Lung (tissue), 12 donors: Measurements from ENCODE around the gene ZNF197. TPM values are rescaled to one million over a fixed set of nuclear protein-coding genes. Genes with fewer than 3 reads are reported as not detected.

Experiments
- ATAC-seq: fragments of 200-7000 bp; cut with Tn5 transposase; one replicate; pipeline ENCODE4 v1.9.1; 2020; ENCODE audit warnings: moderate number of reproducible peaks; ENCODE audit not compliant: insufficient read depth, low FRiP score
- DNase-seq, 3 donors: peaks; one replicate each; pipeline ENCODE4 v3.0.0-alpha.2; 2013 to 2017
- H3K27ac ChIP-seq, 2 donors: one replicate each; pipeline ENCODE4 v1.5.1; 2013; ENCODE audit warnings: mild to moderate bottlenecking in 2 of 2, moderate library complexity in 2 of 2, control low read depth in 1 of 2, inconsistent platforms in 1 of 2, low read depth in 1 of 2, low read length in 1 of 2
- H3K27me3 ChIP-seq, 3 donors: one replicate each; pipeline ENCODE4 v1.5.1; 2013; ENCODE audit warnings: low read length in 2 of 3; ENCODE audit not compliant: control insufficient read depth in 3 of 3, insufficient read depth in 3 of 3
- H3K36me3 ChIP-seq, 4 donors: one replicate each; pipeline ENCODE4 v1.5.1; 2013; ENCODE audit warnings: low read length in 4 of 4, mild to moderate bottlenecking in 1 of 4, moderate library complexity in 1 of 4; ENCODE audit not compliant: control insufficient read depth in 4 of 4, insufficient read depth in 4 of 4
- H3K4me1 ChIP-seq, 5 donors: one replicate each; pipeline ENCODE4 v1.5.1; 2013; ENCODE audit warnings: low read length in 5 of 5, mild to moderate bottlenecking in 2 of 5, moderate library complexity in 1 of 5; ENCODE audit not compliant: control insufficient read depth in 5 of 5, insufficient read depth in 5 of 5
- H3K4me3 ChIP-seq: one replicate; pipeline ENCODE4 v1.5.1; 2013; ENCODE audit warnings: mild to moderate bottlenecking, control low read depth, moderate library complexity
- H3K9ac ChIP-seq, 2 donors: one replicate each; pipeline ENCODE4 v1.5.1; 2013; ENCODE audit warnings: low read length in 2 of 2, control low read depth in 1 of 2; ENCODE audit not compliant: insufficient read depth in 1 of 2
- H3K9me3 ChIP-seq, 4 donors: one replicate each; pipeline ENCODE4 v1.5.1; 2013; ENCODE audit warnings: low read length in 3 of 4, mild to moderate bottlenecking in 1 of 4, moderate library complexity in 1 of 4; ENCODE audit not compliant: control insufficient read depth in 4 of 4, insufficient read depth in 3 of 4
- CTCF ChIP-seq: IDR thresholded peaks from 2 replicates; pipeline ENCODE4 v1.5.1; 2012; ENCODE audit warnings: mild to moderate bottlenecking; ENCODE audit errors: control extremely low read depth, extremely low read depth
- WGBS, 2 donors: extraction: QIAGEN DNeasy Blood & Tissue Kit; methylation state at CpG; one replicate each; pipeline ENCODE4 v1.1.7; 2013; 5-methylcytosine and 5-hydroxymethylcytosine counted together
- polyA plus RNA-seq, 2 donors: library from polyadenylated mRNA; stranded (reverse); fragments of 200-250 nt; gene quantifications; one replicate each; pipeline ENCODE4 v1.2.1, GENCODE V29; 2013
- total RNA-seq, 2 donors: library from RNA; depleted of rRNA in 1 of 2; stranded (reverse); fragments of >200 nt in 1 of 2; gene quantifications; one replicate each; pipeline ENCODE4 v1.2.1, GENCODE V29; 2014 to 2021
- donor health status: control.
- donor health status: control.
- donor health status: Bipolar disorder and iron deficiency.
- donor health status: healthy.
- donor health status: DM: yes; HTN: yes; CAD: no.

Gene ZNF197
- total and polyA plus RNA-seq, 4 donors: 5.3 to 30.0 (median 9.2) TPM

GRCh38 chr3:44649709-44650108, 24.9 kb downstream of the ZNF197 start:
- H3K4me3 ChIP-seq: no peak overlapping the region
- no peak overlapping the region for H3K27ac ChIP-seq
- DNase-seq: no peak
- WGBS, 2 donors: 91 to 93% methylated on average over 1 of the region's 1 CpG
- no peak for ATAC-seq
- H3K9me3 ChIP-seq: no peaks in the 10 kb centered on the region
- H3K27me3 ChIP-seq: no peaks in the 10 kb centered on the region
- no peak for TF ChIP-seq CTCF
- peaks cover 0 to 12% (median 0%) of the 10 kb centered on the region in 5 donors for H3K4me1 ChIP-seq
- H3K36me3 ChIP-seq: peaks cover 15 to 28% (median 21%) of the 10 kb centered on the region in 4 donors
- H3K9ac ChIP-seq: no peak overlapping the region

GRCh38 chr3:44654039-44654438, 29.2 kb downstream of the ZNF197 start:
- Histone ChIP-seq H3K9ac (no peak overlapping the region), H3K36me3 (peaks cover 35 to 48% (median 44%) of the 10 kb centered on the region in 4 donors), H3K27me3 (no peaks in the 10 kb centered on the region), H3K27ac (no peak overlapping the region), H3K4me1 (peaks cover 0 to 5% (median 0%) of the 10 kb centered on the region in 5 donors), H3K9me3 (peaks cover 2 to 11% (median 5%) of the 10 kb centered on the region in 4 donors), H3K4me3 (no peak overlapping the region)
- no peak for TF ChIP-seq CTCF
- ATAC-seq: no peak
- 96 to 99% methylated on average over 5 of the region's 5 CpGs for WGBS, 2 donors
- peak; percentile 19 to 31 (median 25) for DNase-seq

- peaks cover 39 to 51% (median 43%) of the 10 kb centered on the region in 4 donors for H3K36me3 ChIP-seq
- ATAC-seq (no peak), DNase-seq (no peak)
- H3K27ac ChIP-seq: no peak overlapping the region
- H3K9ac ChIP-seq: no peak overlapping the region
- H3K4me1 ChIP-seq: no peaks in the 10 kb centered on the region
- TF ChIP-seq CTCF: no peak
- peaks cover 2 to 25% (median 10%) of the 10 kb centered on the region in 4 donors for H3K9me3 ChIP-seq
- no peak overlapping the region for H3K4me3 ChIP-seq
- 95 to 98% methylated on average over 7 of the region's 7 CpGs for whole genome bisulfite sequencing, 2 donors
- no peaks in the 10 kb centered on the region for H3K27me3 ChIP-seq
Observed at GRCh38 chr3:44659015-44659414, 34.2 kb downstream of the ZNF197 start.

- H3K36me3 ChIP-seq: peaks cover 36 to 48% (median 40%) of the 10 kb centered on the region in 4 donors
- H3K9me3 ChIP-seq: peaks cover 2 to 25% (median 10%) of the 10 kb centered on the region in 4 donors
- no peaks in the 10 kb centered on the region for H3K27me3 ChIP-seq
- no peaks in the 10 kb centered on the region for H3K4me1 ChIP-seq
- TF ChIP-seq CTCF: no peak
- no peak overlapping the region for H3K9ac ChIP-seq
- 98% methylated on average over 6 of the region's 6 CpGs for WGBS, 2 donors
- ATAC-seq (no peak), DNase-seq (no peak)
- H3K4me3 ChIP-seq: no peak overlapping the region
- H3K27ac ChIP-seq: no peak overlapping the region
Observed at GRCh38 chr3:44659434-44659833, 34.6 kb downstream of the ZNF197 start.
